Activated B cell treated with CpG ODN at 0.5 μM for 24 hours (primary cell): ENCODE data around the gene L3MBTL4. TPM values are rescaled to one million over a fixed set of nuclear protein-coding genes. Genes with fewer than 3 reads are reported as not detected.

Experiments
- ATAC-seq: fragments of 200-7000 bp; cut with Tn5 transposase; one replicate; pipeline ENCODE4 v1.10.0; 2021; ENCODE audit warnings: low read depth, mild to moderate bottlenecking, moderate library complexity
- CTCF ChIA-PET: fragments of 350-600 bp; sonication (Branson Sonifier 250); formaldehyde crosslinking; loops from one replicate; lab custom pipeline; 2021; ENCODE audit warnings: antibody characterized with exemption; lab: Charles Lee
- POLR2A ChIA-PET: fragments of 350-600 bp; sonication (Branson Sonifier 250); formaldehyde crosslinking; loops from one replicate; lab custom pipeline; 2021; ENCODE audit warnings: antibody characterized with exemption; lab: Charles Lee
- DNase-seq: peaks from one replicate; pipeline ENCODE4 v3.0.0; 2022
- H3K27ac Mint-ChIP-seq: one replicate; pipeline ENCODE4 v1.8.0; 2020; ENCODE audit warnings: mixed read lengths
- H3K27me3 Mint-ChIP-seq: one replicate; pipeline ENCODE4 v1.8.0; 2021; ENCODE audit warnings: mixed read lengths
- H3K36me3 Mint-ChIP-seq: one replicate; pipeline ENCODE4 v1.8.0; 2021; ENCODE audit warnings: low read depth, mixed read lengths
- H3K4me1 Mint-ChIP-seq: one replicate; pipeline ENCODE4 v1.8.0; 2021; ENCODE audit warnings: mixed read lengths
- H3K4me3 Mint-ChIP-seq: one replicate; pipeline ENCODE4 v1.8.0; 2020; ENCODE audit warnings: mild to moderate bottlenecking, mixed read lengths
- H3K9me3 Mint-ChIP-seq: one replicate; pipeline ENCODE4 v1.8.0; 2020; ENCODE audit warnings: mixed read lengths
- intact Hi-C: fragments of 100-400 bp; cut with micrococcal nuclease; formaldehyde crosslinking; loops from one replicate; pipeline ENCODE4 v1.15.1; 2024
- total RNA-seq: library from RNA; stranded (reverse); gene quantifications from 2 replicates; pipeline ENCODE4 v1.2.3, GENCODE V29; 2022
- TF ChIP-seq, protein P1 (sequence below): fragments of 200-600 bp; IDR thresholded peaks from one replicate; pipeline ENCODE4 v1.8.0; 2022; ENCODE audit warnings: antibody characterized with exemption, mild to moderate bottlenecking

Gene L3MBTL4
- total RNA-seq, 1 donor from 2014 or later, result 12.3 TPM

- ChIA-PET POLR2A (no interaction called here), CTCF (no interaction called here)
- TF ChIP-seq, protein P1, sequence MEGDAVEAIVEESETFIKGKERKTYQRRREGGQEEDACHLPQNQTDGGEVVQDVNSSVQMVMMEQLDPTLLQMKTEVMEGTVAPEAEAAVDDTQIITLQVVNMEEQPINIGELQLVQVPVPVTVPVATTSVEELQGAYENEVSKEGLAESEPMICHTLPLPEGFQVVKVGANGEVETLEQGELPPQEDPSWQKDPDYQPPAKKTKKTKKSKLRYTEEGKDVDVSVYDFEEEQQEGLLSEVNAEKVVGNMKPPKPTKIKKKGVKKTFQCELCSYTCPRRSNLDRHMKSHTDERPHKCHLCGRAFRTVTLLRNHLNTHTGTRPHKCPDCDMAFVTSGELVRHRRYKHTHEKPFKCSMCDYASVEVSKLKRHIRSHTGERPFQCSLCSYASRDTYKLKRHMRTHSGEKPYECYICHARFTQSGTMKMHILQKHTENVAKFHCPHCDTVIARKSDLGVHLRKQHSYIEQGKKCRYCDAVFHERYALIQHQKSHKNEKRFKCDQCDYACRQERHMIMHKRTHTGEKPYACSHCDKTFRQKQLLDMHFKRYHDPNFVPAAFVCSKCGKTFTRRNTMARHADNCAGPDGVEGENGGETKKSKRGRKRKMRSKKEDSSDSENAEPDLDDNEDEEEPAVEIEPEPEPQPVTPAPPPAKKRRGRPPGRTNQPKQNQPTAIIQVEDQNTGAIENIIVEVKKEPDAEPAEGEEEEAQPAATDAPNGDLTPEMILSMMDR, result no peak
- intact Hi-C loops, result no loop called here
- Mint-ChIP-seq H3K27ac (no peak overlapping the region), H3K27me3 (no peaks in the 10 kb centered on the region), H3K9me3 (no peaks in the 10 kb centered on the region), H3K4me1 (no peaks in the 10 kb centered on the region), H3K4me3 (no peak overlapping the region), H3K36me3 (peaks cover 27% of the 10 kb centered on the region)
- DNase-seq, result no peak
- ATAC-seq, result no peak
Measured at GRCh38 chr18:6236258-6236657, 178.5 kb downstream of the L3MBTL4 start.

GRCh38 chr18:6222271-6222670 lies 192.4 kb downstream of the L3MBTL4 start:
- Mint-ChIP-seq H3K4me1 (no peaks in the 10 kb centered on the region), H3K27ac (no peak overlapping the region), H3K36me3 (peaks cover 12% of the 10 kb centered on the region), H3K9me3 (no peaks in the 10 kb centered on the region), H3K27me3 (no peaks in the 10 kb centered on the region), H3K4me3 (no peak overlapping the region)
- intact Hi-C loops, result no loop called here
- TF ChIP-seq, protein P1, result no peak
- ChIA-PET CTCF (no interaction called here), POLR2A (no interaction called here)
- DNase-seq (no peak), ATAC-seq (no peak)

DNA sequence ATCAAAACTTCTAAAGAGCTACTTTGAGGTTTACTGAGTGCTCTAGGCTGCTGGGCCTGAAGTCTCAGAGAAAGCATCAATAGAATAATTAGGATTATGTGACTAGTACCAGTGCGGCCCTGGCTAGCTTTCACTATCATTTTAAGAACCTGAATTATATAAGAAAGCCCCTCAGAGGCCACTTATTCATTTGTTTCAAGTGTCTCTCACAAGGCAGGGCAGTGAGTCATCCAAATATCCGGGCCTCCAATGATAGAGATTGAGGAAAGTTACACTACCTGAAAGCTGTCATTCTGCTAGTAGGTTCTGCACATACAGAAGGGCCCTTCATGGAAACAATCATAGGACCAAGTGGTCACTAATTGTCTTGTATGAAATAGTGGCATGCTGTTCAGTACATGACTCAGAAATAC lies 193.1 kb downstream of the L3MBTL4 start:
- ChIA-PET POLR2A (no interaction called here), CTCF (no interaction called here)
- intact Hi-C loops, result no loop called here
- ATAC-seq (no peak), DNase-seq (no peak)
- Mint-ChIP-seq H3K36me3 (peaks cover 12% of the 10 kb centered on the region), H3K27me3 (no peaks in the 10 kb centered on the region), H3K4me3 (no peak overlapping the region), H3K4me1 (no peaks in the 10 kb centered on the region), H3K27ac (no peak overlapping the region), H3K9me3 (no peaks in the 10 kb centered on the region)
- TF ChIP-seq, protein P1, result no peak

- no peak for ATAC-seq
Measured at GRCh38 chr18:6220129-6220528, 194.6 kb downstream of the L3MBTL4 start.

DNA sequence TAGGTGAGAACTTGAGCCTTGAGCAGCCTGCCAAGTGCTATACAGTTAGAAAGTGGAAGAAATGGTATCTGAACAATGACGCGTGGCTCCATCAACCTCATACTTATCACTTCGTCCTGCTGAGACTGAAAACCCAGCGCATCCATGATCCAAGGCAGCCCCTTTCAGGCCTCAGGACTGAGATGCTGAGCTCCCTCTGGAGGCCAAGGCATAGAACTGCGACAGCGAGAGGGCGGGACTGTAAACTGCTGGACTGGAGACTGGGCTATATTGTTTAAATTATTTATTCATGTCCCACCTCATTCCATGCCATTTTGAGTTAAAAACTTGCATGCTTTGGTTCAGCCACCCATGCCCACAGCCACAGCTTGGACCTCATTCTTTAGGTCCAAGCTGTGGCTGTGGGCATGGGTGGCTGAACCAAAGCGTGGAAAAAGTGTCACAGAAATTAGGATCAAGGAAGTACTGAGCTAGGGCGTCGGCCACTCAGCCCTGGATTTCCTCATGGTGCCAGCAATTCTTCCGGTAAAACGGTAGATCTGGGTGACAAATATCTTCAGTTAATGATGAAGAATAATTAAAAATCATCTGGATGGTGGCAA lies 195.5 kb downstream of the L3MBTL4 start:
- Mint-ChIP-seq H3K4me1 (no peaks in the 10 kb centered on the region), H3K27ac (no peak overlapping the region), H3K27me3 (no peaks in the 10 kb centered on the region), H3K4me3 (no peak overlapping the region), H3K9me3 (no peaks in the 10 kb centered on the region), H3K36me3 (peaks cover 5% of the 10 kb centered on the region)
- no peak for ATAC-seq
- no peak for DNase-seq
- POLR2A ChIA-PET, result no interaction called here
- TF ChIP-seq, protein P1, result no peak
- intact Hi-C loops, result loop anchor here (2.0 kb wide), 1 partner anchor 340 kb away; no protein-coding TSS in a partner anchor
- CTCF ChIA-PET, result no interaction called here

More at GRCh38 chr18:6220129-6220528, 194.6 kb downstream of the L3MBTL4 start:
- DNase-seq, result no peak
- no peaks in the 10 kb centered on the region for H3K4me1 Mint-ChIP-seq
- no peak overlapping the region for H3K4me3 Mint-ChIP-seq
- ChIA-PET POLR2A (no interaction called here), CTCF (no interaction called here)
- H3K27ac Mint-ChIP-seq, result no peak overlapping the region
- H3K27me3 Mint-ChIP-seq, result no peaks in the 10 kb centered on the region
- intact Hi-C loops, result no loop called here
- TF ChIP-seq, protein P1, result no peak
- H3K36me3 Mint-ChIP-seq, result peaks cover 12% of the 10 kb centered on the region
- H3K9me3 Mint-ChIP-seq, result no peaks in the 10 kb centered on the region
